ENCODE results near the gene RAB5A. TPM values are rescaled to one million over a fixed set of nuclear protein-coding genes. Genes with fewer than 3 reads are reported as not detected.
A peak's percentile ranks its signal among the peaks of the same experiment; 100 is the strongest.
"Not testable (repeated sequence)": the region's sequence is repeated elsewhere in the genome, so short reads cannot be mapped to it uniquely, and the experiment has no call there.

Gene RAB5A
- total and polyA plus RNA-seq, 2 donors (not counting 3 experiments of a cell fraction or from before 2014, with no cell fraction given): 20.6 to 63.8 TPM

GRCh38 chr3:19899833-19900232, 47.1 kb upstream of the RAB5A start:
- H2AFZ ChIP-seq (ENCODE audit: low read depth, low read length); H3K4me2 ChIP-seq (ENCODE audit: insufficient read depth, low read length); FAIRE-seq; BruUV-seq (replicated peaks); H3K27me3 ChIP-seq (ENCODE audit: control insufficient read depth in 2 of 2, insufficient read depth in 2 of 2, low read length in 2 of 2); H3K27ac ChIP-seq (ENCODE audit: insufficient read depth, low read depth, low read length); DNase-seq (ENCODE audit: low read depth, low spot score); H3K36me3 ChIP-seq (ENCODE audit: control insufficient read depth in 2 of 2, extremely low read depth in 1 of 2, insufficient read depth in 2 of 2, low read length in 2 of 2); H3K9me3 ChIP-seq (replicated peaks; ENCODE audit: control insufficient read depth, insufficient read depth, low read length); H4K20me1 ChIP-seq (replicated peaks; ENCODE audit: control insufficient read depth, extremely low read depth, insufficient read depth, low read length); POLR2A ChIA-PET; H3K9ac ChIP-seq (replicated peaks; ENCODE audit: extremely low read depth, insufficient read depth, low read length); H3K4me1 ChIP-seq (ENCODE audit: control insufficient read depth, extremely low read depth, insufficient read depth, low read length); H3K4me3 ChIP-seq (replicated peaks in 1 of 3; ENCODE audit: insufficient read depth in 1 of 3, low read depth in 1 of 3, low read length in 3 of 3); H3K9me1 ChIP-seq (replicated peaks; ENCODE audit: control insufficient read depth, extremely low read depth, insufficient read depth, low read length); H3K79me2 ChIP-seq (ENCODE audit: control insufficient read depth, insufficient read depth, low read length); dilution Hi-C loops (cut with MboI; ENCODE audit: extremely low pct_ligation_motif_present, low sequenced_read_pairs): not testable (repeated sequence)
- CTCF ChIA-PET: interaction anchor here (0.9 to 1.2 kb wide), 4 partner anchors 11 to 33 kb away, joined by 3 to 4 read pairs (median 3); no protein-coding TSS in a partner anchor
- intact Hi-C loops (cut with micrococcal nuclease): loop anchor here (2.0 kb wide), 1 partner anchor 15 kb away; no protein-coding TSS in a partner anchor

- FAIRE-seq: no peak
- Histone ChIP-seq H2AFZ (ENCODE audit: low read depth, low read length) (no peak overlapping the region), H3K9me3 (replicated peaks; ENCODE audit: control insufficient read depth, insufficient read depth, low read length) (no peaks in the 10 kb centered on the region), H3K4me2 (ENCODE audit: insufficient read depth, low read length) (no peak overlapping the region), H4K20me1 (replicated peaks; ENCODE audit: control insufficient read depth, extremely low read depth, insufficient read depth, low read length) (no peaks in the 10 kb centered on the region), H3K9me1 (replicated peaks; ENCODE audit: control insufficient read depth, extremely low read depth, insufficient read depth, low read length) (no peaks in the 10 kb centered on the region), H3K4me3 (replicated peaks in 1 of 3; ENCODE audit: insufficient read depth in 1 of 3, low read depth in 1 of 3, low read length in 3 of 3) (no peak overlapping the region), H3K4me1 (ENCODE audit: control insufficient read depth, extremely low read depth, insufficient read depth, low read length) (no peaks in the 10 kb centered on the region), H3K27ac (ENCODE audit: insufficient read depth, low read depth, low read length) (no peak overlapping the region), H3K27me3 (ENCODE audit: control insufficient read depth in 2 of 2, insufficient read depth in 2 of 2, low read length in 2 of 2) (no peaks in the 10 kb centered on the region), H3K36me3 (ENCODE audit: control insufficient read depth in 2 of 2, extremely low read depth in 1 of 2, insufficient read depth in 2 of 2, low read length in 2 of 2) (no peaks in the 10 kb centered on the region), H3K9ac (replicated peaks; ENCODE audit: extremely low read depth, insufficient read depth, low read length) (no peak overlapping the region), H3K79me2 (ENCODE audit: control insufficient read depth, insufficient read depth, low read length) (no peaks in the 10 kb centered on the region)
- dilution Hi-C loops (cut with MboI; ENCODE audit: extremely low pct_ligation_motif_present, low sequenced_read_pairs) (no loop called here), intact Hi-C loops (cut with micrococcal nuclease) (loop anchor here (2.0 kb wide), 1 partner anchor 17 kb away; no protein-coding TSS in a partner anchor)
- peak; percentile 31 for DNase-seq (ENCODE audit: low read depth, low spot score)
- ChIA-PET CTCF (interaction anchor here (1.0 to 2.3 kb wide), 4 partner anchors 9 to 552 kb away, joined by 3 to 46 read pairs (median 4); no protein-coding TSS in a partner anchor), POLR2A (no interaction called here)
- no peak for TF ChIP-seq GATA2 (IDR thresholded peaks at IDR 0.05; ENCODE audit: insufficient read depth, insufficient read length, low read depth, low read length)
- no peak for TF ChIP-seq CTCF (IDR thresholded peaks at IDR 0.05; ENCODE audit: extremely low read depth in 1 of 2, insufficient read depth in 1 of 2, low read depth in 1 of 2, low read length in 2 of 2)
- no peak for TF ChIP-seq MYC (IDR thresholded peaks at IDR 0.05; ENCODE audit: low read depth, low read length)
- no peak for TF ChIP-seq FOS (IDR thresholded peaks at IDR 0.05; ENCODE audit: borderline replicate concordance, insufficient read depth, low read length)
- no peak for TF ChIP-seq POLR2AphosphoS5 (IDR thresholded peaks at IDR 0.05; ENCODE audit: insufficient read depth, low read depth, low read length)
- TF ChIP-seq MAX (IDR thresholded peaks at IDR 0.05; ENCODE audit: insufficient read depth, insufficient read length): no peak
- TF ChIP-seq POLR2A (IDR thresholded peaks at IDR 0.05; ENCODE audit: low read depth, low read length): no peak
- no peak for TF ChIP-seq EZH2 (IDR thresholded peaks at IDR 0.05; ENCODE audit: borderline replicate concordance, low read depth, low read length, severe bottlenecking)
- no peak for TF ChIP-seq JUN (IDR thresholded peaks at IDR 0.05; ENCODE audit: borderline replicate concordance, insufficient read depth, insufficient read length, low read depth)
- BruUV-seq (replicated peaks): no TSS peak
Observed at GRCh38 chr3:19901337-19901736, 45.6 kb upstream of the RAB5A start.

All from endothelial cell of umbilical vein (primary cell).